Osteocyte (in vitro differentiated cells): ENCODE measurements around the gene CCDC24. TPM values are rescaled to one million over a fixed set of nuclear protein-coding genes. Genes with fewer than 3 reads are reported as not detected.
A peak's percentile ranks its signal among the peaks of the same experiment; 100 is the strongest.

ENCODE experiments used
- DNase-seq: peaks from one replicate; pipeline ENCODE4 v3.0.0; 2021; ENCODE audit warnings: mixed read lengths; ENCODE audit not compliant: unreplicated experiment; ENCODE audit errors: extremely low spot score
- H3K27ac Mint-ChIP-seq: one replicate; pipeline ENCODE4 v1.8.0; 2021; ENCODE audit warnings: mild to moderate bottlenecking, mixed read lengths; ENCODE audit not compliant: unreplicated experiment
- H3K27me3 Mint-ChIP-seq: one replicate; pipeline ENCODE4 v1.8.0; 2021; ENCODE audit warnings: mixed read lengths; ENCODE audit not compliant: unreplicated experiment
- H3K36me3 Mint-ChIP-seq: one replicate; pipeline ENCODE4 v1.8.0; 2021; ENCODE audit warnings: mixed read lengths; ENCODE audit not compliant: unreplicated experiment
- H3K4me1 Mint-ChIP-seq: one replicate; pipeline ENCODE4 v1.8.0; 2021; ENCODE audit warnings: mixed read lengths; ENCODE audit not compliant: unreplicated experiment
- H3K4me3 Mint-ChIP-seq: one replicate; pipeline ENCODE4 v1.8.0; 2021; ENCODE audit warnings: mild to moderate bottlenecking, moderate library complexity, mixed read lengths; ENCODE audit not compliant: unreplicated experiment
- H3K9me3 Mint-ChIP-seq: one replicate; pipeline ENCODE4 v1.8.0; 2021; ENCODE audit warnings: mixed read lengths; ENCODE audit not compliant: unreplicated experiment
- total RNA-seq: library from RNA; stranded (reverse); gene quantifications from 2 replicates; pipeline ENCODE4 v1.2.1, GENCODE V29; 2021
- TF ChIP-seq, protein P1 (sequence below): fragments of 200-600 bp; sonication (generic); IDR thresholded peaks from 2 replicates; pipeline ENCODE4 v1.5.0; 2021; ENCODE audit warnings: antibody characterized with exemption, mild to moderate bottlenecking, moderate library complexity

CCDC24 gene
- total RNA-seq, 1 donor from 2014 or later: 5.1 TPM

DNA sequence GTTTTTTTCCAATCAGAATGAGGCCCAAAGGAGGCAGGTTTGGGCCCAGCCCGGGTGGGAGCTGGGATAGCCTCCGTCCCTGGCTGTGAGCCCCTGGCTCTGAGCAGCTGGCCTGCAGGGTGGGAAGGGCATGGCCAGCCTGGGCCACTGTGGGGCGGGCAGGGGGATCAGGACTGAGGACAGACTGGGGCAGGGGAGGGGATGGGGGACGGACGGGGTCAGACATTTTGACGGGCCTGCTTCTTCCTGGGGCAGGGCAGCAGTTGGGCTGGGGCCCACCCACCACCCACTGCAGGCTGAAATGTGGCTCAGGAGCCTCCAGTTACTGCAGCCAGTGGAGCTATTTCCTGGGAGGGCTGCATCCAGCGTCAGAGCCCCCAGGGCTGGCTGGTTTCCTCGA lies 42.4 kb downstream of the CCDC24 start:
- TF ChIP-seq, protein P1, sequence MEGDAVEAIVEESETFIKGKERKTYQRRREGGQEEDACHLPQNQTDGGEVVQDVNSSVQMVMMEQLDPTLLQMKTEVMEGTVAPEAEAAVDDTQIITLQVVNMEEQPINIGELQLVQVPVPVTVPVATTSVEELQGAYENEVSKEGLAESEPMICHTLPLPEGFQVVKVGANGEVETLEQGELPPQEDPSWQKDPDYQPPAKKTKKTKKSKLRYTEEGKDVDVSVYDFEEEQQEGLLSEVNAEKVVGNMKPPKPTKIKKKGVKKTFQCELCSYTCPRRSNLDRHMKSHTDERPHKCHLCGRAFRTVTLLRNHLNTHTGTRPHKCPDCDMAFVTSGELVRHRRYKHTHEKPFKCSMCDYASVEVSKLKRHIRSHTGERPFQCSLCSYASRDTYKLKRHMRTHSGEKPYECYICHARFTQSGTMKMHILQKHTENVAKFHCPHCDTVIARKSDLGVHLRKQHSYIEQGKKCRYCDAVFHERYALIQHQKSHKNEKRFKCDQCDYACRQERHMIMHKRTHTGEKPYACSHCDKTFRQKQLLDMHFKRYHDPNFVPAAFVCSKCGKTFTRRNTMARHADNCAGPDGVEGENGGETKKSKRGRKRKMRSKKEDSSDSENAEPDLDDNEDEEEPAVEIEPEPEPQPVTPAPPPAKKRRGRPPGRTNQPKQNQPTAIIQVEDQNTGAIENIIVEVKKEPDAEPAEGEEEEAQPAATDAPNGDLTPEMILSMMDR: no peak
- Mint-ChIP-seq H3K27me3 (no peaks in the 10 kb centered on the region), H3K9me3 (no peaks in the 10 kb centered on the region), H3K27ac (no peak overlapping the region), H3K36me3 (no peaks in the 10 kb centered on the region), H3K4me1 (peaks cover 32% of the 10 kb centered on the region), H3K4me3 (no peak overlapping the region)
- no peak for DNase-seq

DNA sequence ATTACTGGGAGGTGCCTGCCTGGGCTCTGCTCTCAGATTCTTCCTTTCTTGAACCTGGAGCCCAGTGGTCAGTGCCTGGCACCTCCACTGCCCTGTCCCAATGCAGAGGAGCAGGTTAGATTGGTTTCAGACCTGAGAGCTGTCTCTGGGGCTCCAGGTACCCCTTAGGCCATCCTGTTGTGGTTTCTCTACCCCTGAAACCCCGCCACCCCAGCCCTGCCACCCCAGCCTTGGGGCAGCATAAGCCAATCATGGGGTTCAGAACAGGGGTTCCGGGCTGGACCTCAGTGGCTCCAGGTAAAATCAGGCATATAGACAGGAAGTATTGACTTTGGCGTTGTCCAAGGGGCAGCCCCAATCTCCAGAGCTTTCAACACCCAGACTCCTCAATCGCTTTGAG lies 43.0 kb downstream of the CCDC24 start:
- Mint-ChIP-seq H3K36me3 (no peaks in the 10 kb centered on the region), H3K4me1 (peaks cover 25% of the 10 kb centered on the region), H3K9me3 (no peaks in the 10 kb centered on the region), H3K27me3 (no peaks in the 10 kb centered on the region), H3K27ac (no peak overlapping the region), H3K4me3 (no peak overlapping the region)
- DNase-seq: no peak
- TF ChIP-seq, protein P1: no peak

DNA sequence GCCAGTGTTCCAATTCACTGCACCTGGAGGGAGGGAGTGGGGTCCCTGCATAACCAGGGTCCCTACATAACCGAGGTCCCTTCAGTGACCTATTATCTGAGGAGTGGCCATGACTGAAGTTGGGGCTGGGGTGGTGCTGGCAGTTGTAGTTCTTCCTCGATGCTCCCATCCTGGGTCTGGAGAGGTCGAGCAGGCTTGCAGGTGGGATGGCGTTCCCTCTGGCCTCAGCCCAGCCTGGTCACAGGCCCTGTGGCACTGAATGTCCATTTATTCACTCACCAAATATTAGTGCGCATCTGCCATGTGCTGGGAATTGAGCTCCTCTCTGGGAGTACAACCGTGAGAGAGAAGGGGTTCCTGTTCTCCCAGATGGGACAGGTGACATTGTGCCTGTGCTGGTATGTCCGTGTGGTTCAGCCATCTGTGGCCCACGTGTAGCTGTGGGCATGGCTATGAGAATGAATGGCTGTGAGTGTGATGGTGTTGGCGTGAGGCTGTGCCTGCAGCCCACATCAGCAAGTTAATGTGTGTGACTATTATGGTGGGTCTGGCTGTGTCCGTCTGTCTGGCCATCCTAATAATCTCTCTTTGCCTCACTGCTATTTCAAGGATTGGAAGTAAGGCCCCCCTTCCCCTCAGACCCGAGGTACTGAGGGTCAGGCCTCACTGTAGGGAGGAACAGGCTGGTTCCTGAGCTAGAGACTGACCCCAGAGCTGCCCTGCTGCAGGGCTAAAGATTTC lies 43.7 kb downstream of the CCDC24 start:
- Mint-ChIP-seq H3K27me3 (no peaks in the 10 kb centered on the region), H3K27ac (no peak overlapping the region), H3K36me3 (no peaks in the 10 kb centered on the region), H3K9me3 (no peaks in the 10 kb centered on the region), H3K4me1 (peaks cover 21% of the 10 kb centered on the region), H3K4me3 (no peak overlapping the region)
- TF ChIP-seq, protein P1: no peak
- no peak for DNase-seq

DNA sequence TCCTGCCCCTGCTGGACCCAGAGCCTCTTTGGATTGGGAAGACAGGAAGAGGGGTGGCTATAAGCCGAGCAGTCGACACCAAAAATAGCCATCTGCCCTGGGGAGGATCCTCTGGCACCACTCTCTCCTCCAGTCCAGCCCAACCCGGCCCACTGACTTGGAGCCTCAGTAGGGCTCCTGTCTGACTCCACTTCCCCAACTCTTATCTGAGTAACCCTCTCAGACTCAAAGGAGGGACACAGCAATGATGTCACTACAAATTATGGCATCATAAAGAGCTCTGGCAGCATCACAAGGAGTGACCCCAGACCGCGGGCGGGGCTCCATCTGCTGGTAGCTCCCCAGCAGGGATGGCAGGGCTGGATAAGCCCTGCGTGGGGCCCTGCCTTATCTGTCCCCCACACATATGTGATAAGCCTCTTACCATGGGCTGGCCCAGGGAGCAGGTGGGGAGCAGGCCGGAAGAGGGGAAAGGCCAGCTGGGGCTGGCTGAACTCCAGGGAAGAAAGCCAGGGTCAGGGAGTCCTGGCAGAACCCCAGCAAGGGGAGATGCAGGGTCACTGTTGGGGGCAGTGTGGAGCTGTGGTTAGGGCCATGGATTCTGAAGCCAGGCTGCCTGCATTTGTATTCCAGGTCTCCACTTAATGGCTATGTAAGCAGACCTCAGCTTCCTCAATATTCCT lies 44.5 kb downstream of the CCDC24 start:
- H3K27me3 Mint-ChIP-seq: no peaks in the 10 kb centered on the region
- DNase-seq: no peak
- H3K9me3 Mint-ChIP-seq: no peaks in the 10 kb centered on the region
- TF ChIP-seq, protein P1: no peak
- H3K4me3 Mint-ChIP-seq: no peak overlapping the region
- no peak overlapping the region for H3K27ac Mint-ChIP-seq
- peaks cover 21% of the 10 kb centered on the region for H3K4me1 Mint-ChIP-seq
- H3K36me3 Mint-ChIP-seq: no peaks in the 10 kb centered on the region

DNA sequence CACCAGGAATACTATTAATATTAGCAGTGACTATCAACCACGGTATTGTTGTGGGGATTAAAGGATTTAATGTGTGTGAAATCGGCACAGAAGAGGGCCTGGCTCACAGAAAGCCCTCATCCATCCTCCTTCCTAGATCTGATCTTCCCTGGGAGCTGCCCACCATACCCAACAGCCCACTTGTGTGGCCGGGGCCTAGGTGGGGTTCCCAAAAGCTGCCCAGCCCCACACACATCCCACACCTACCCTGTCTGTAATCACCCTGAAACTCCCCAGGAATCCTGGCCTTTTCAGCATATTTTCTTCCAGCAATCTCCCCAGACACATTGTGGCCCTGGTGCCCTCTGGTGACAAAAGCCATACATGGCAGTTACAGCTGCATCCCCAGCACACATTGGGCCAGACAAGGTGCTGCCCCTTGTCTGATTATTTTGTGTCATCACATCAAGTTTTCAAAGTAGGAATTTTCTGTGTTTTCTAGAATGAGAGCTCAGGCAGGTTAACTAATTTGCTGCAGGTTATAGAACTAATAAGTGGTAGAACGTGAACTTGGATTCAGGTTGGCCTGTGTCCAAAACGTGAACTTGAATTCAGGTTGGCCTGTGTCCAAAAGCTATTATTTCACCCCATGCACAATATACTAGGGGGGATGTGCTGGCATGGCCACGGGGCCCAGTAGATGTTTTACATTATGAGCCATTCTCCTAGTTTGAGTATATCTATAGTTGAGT lies 45.2 kb downstream of the CCDC24 start:
- no peak for DNase-seq
- Mint-ChIP-seq H3K4me1 (peaks cover 17% of the 10 kb centered on the region), H3K27ac (no peak overlapping the region), H3K27me3 (no peaks in the 10 kb centered on the region), H3K9me3 (no peaks in the 10 kb centered on the region), H3K4me3 (no peak overlapping the region), H3K36me3 (no peaks in the 10 kb centered on the region)
- TF ChIP-seq, protein P1: peak; percentile 83
